ENCODE measurements around the gene SPOCD1. TPM values are rescaled to one million over a fixed set of nuclear protein-coding genes. Genes with fewer than 3 reads are reported as not detected.

The SPOCD1 gene
- total and polyA plus RNA-seq, 2 donors from 2014 or later = 0.22 to 0.98 TPM

DNA sequence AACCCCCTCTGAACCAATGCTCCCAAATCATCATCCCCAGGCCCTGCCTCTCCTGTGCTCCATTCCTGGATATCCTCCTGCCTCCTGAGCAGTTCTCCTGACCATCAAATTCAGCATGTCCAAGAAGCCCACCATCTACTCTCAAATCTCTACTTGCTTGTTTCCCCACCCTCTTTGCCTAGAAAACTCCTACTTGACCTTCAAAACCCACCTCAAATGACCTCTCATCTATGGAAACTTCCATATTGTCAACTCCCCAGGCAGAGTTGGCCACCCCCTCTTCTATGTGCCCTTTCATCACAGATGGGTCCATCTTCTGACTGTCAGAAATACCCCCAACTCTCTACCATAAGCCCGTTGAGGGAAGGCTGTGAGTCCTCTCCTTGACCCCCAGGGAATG is 68.5 kb downstream of the SPOCD1 start:
- Histone ChIP-seq H3K9ac (ENCODE audit: low read length in 3 of 3) (no peak overlapping the region), H3K27ac (ENCODE audit: low read depth in 2 of 2, low read length in 2 of 2) (no peak overlapping the region), H3K27me3 (ENCODE audit: control insufficient read depth, insufficient read depth, low read length) (no peaks in the 10 kb centered on the region), H3K4me1 (ENCODE audit: control insufficient read depth in 2 of 3, insufficient read depth in 2 of 3, low read depth in 1 of 3, low read length in 3 of 3) (peaks cover 0 to 5% (median 0%) of the 10 kb centered on the region in 3 donors), H3K4me3 (ENCODE audit: low read length in 3 of 3) (no peak overlapping the region), H3K36me3 (ENCODE audit: control insufficient read depth in 2 of 3, insufficient read depth in 3 of 3, low read length in 3 of 3) (no peaks in the 10 kb centered on the region), H3K9me3 (ENCODE audit: control insufficient read depth in 2 of 3, insufficient read depth in 1 of 3, low read length in 3 of 3) (no peaks in the 10 kb centered on the region)
- intact Hi-C loops (cut with DNase I) = no loop called here
- FAIRE-seq (no peak), DNase-seq (no peak)
- TF ChIP-seq, protein P1, sequence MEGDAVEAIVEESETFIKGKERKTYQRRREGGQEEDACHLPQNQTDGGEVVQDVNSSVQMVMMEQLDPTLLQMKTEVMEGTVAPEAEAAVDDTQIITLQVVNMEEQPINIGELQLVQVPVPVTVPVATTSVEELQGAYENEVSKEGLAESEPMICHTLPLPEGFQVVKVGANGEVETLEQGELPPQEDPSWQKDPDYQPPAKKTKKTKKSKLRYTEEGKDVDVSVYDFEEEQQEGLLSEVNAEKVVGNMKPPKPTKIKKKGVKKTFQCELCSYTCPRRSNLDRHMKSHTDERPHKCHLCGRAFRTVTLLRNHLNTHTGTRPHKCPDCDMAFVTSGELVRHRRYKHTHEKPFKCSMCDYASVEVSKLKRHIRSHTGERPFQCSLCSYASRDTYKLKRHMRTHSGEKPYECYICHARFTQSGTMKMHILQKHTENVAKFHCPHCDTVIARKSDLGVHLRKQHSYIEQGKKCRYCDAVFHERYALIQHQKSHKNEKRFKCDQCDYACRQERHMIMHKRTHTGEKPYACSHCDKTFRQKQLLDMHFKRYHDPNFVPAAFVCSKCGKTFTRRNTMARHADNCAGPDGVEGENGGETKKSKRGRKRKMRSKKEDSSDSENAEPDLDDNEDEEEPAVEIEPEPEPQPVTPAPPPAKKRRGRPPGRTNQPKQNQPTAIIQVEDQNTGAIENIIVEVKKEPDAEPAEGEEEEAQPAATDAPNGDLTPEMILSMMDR (IDR thresholded peaks at IDR 0.05; ENCODE audit: borderline replicate concordance, extremely low read depth, insufficient read depth) = no peak

DNA sequence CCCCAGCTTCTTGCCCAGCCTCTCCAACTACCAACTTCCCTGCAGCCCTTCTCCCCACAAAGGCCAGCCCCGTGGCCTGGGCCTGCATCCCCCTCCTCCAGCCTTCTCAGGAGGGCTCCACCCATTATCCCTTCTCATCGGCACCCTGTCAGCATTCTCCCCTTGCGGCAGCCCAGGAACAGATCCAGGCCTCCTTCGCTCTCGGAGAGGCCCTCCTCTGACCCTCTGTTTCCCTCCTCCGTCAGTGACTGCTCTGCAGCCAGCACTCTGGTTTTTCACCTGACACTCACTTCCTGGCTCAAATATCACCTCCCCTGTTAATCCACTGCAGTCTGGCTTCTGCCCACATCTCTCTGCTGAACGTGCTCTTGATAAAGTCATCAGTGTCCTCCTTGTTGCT is 69.1 kb downstream of the SPOCD1 start:
- H3K9ac ChIP-seq (ENCODE audit: low read length in 3 of 3) = no peak overlapping the region

DNA sequence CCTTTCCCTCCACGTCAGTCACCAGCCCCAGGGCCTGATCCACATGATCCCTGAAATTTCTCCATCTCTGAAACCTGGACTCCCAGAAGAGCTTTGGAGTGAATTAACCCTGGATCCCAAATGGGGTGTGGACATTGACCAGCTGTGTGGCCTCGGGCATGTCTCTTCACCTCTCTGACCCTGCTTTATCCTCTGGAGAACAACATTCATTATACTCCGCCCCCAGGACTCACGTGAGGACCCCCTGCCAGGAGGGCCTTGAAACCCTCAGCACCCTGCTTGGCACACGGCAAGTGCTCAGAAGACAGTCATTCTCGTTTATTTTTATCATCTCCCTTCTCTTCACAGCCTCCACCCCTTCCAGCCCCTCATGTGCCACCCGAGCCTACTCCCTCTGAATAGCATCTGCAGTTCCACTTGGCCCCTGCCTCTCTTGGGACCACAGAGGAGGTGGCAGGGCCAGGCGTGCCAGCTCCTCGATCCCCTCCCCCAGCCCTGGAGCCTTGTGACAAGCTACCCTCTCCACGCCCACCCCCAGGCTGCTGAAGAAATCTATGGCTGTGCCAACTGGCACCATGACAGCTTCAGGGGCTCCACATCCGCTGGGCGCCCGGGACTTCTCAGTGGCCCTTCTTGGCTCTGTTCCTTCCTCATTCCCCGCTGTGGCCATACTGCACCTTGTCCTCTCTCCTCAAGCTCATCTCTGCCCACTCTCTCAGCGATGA is 69.7 kb downstream of the SPOCD1 start:
- TF ChIP-seq, protein P1 (IDR thresholded peaks at IDR 0.05; ENCODE audit: borderline replicate concordance, extremely low read depth, insufficient read depth) = no peak
- Histone ChIP-seq H3K27ac (ENCODE audit: low read depth in 2 of 2, low read length in 2 of 2) (no peak overlapping the region), H3K9me3 (ENCODE audit: control insufficient read depth in 2 of 3, insufficient read depth in 1 of 3, low read length in 3 of 3) (no peaks in the 10 kb centered on the region), H3K9ac (ENCODE audit: low read length in 3 of 3) (no peak overlapping the region), H3K27me3 (ENCODE audit: control insufficient read depth, insufficient read depth, low read length) (no peaks in the 10 kb centered on the region), H3K4me1 (ENCODE audit: control insufficient read depth in 2 of 3, insufficient read depth in 2 of 3, low read depth in 1 of 3, low read length in 3 of 3) (peaks cover 0 to 5% (median 0%) of the 10 kb centered on the region in 3 donors), H3K36me3 (ENCODE audit: control insufficient read depth in 2 of 3, insufficient read depth in 3 of 3, low read length in 3 of 3) (no peaks in the 10 kb centered on the region), H3K4me3 (ENCODE audit: low read length in 3 of 3) (no peak overlapping the region)
- intact Hi-C loops (cut with DNase I) = no loop called here
- peak in 1 of 5 donors; percentile 71 for DNase-seq
- no peak for FAIRE-seq

More for the DNA sequence above, 69.1 kb downstream of the SPOCD1 start:
- Histone ChIP-seq H3K27ac (ENCODE audit: low read depth in 2 of 2, low read length in 2 of 2) (no peak overlapping the region), H3K27me3 (ENCODE audit: control insufficient read depth, insufficient read depth, low read length) (no peaks in the 10 kb centered on the region), H3K4me1 (ENCODE audit: control insufficient read depth in 2 of 3, insufficient read depth in 2 of 3, low read depth in 1 of 3, low read length in 3 of 3) (peaks cover 0 to 5% (median 0%) of the 10 kb centered on the region in 3 donors), H3K9me3 (ENCODE audit: control insufficient read depth in 2 of 3, insufficient read depth in 1 of 3, low read length in 3 of 3) (no peaks in the 10 kb centered on the region), H3K4me3 (ENCODE audit: low read length in 3 of 3) (no peak overlapping the region), H3K36me3 (ENCODE audit: control insufficient read depth in 2 of 3, insufficient read depth in 3 of 3, low read length in 3 of 3) (no peaks in the 10 kb centered on the region)
- TF ChIP-seq, protein P1 (IDR thresholded peaks at IDR 0.05; ENCODE audit: borderline replicate concordance, extremely low read depth, insufficient read depth) = no peak
- FAIRE-seq (no peak), DNase-seq (peak in 1 of 5 donors; percentile 62)
- intact Hi-C loops (cut with DNase I) = no loop called here

All from kidney (tissue), 14 donors.